ENCODE data around the gene MYO15A.

MYO15A gene

GRCh38 chr17:18160128-18160856 is 51.7 kb downstream of the MYO15A start:
- no peak for TF ChIP-seq CTCF (IDR thresholded peaks at IDR 0.05; ENCODE audit: low read depth, low read length, missing control alignments)
- DNase-seq (ENCODE audit: low read depth), result no peak
- H3K4me3 ChIP-seq (ENCODE audit: low read depth, low read length), result no peak overlapping the region

DNA sequence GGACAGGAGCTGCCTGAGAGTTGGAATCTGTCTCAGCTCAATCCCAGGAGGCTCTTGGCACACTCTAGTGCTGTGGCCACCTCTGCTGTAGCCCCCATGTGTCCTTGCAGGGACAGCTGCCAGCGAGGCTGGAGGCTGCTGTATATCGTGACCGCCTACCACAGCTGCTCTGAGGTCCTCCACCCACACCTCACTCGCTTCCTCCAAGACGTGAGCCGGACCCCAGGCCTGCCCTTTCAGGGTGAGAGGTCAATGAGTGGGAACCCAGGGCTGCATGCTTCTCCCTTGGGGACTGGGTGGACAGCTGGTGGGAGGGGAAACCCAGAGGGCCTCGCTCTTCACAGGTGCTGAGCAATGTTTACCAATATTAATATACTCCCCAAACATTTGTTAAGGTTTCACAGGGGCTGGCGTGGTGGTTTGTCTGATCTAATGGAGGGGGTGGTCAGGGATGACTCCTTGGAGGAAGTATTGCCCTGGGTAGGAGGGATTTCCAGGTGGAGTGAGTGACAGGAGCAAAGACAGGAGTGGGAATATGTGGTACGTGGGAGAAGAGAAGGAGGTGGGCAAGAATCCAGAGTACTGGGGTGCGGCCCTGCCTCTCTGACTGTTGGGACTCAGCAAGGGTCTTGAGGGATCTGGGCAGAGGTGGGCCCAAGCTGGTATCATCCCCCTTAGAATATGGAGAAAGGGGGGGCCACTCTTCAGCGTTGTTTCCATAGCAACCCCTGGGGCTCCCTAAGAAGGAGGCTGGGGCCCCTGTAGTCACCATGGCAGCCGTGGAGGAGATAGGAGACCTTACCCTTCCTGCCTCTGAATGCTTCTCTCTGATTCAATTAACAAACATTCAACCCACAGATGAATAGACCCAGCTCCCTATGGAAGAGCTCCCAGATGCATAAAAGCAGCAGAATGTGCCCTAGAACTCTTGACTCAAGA is 52.9 kb downstream of the MYO15A start:
- DNase-seq (ENCODE audit: low read depth), result peak; percentile 50
- TF ChIP-seq CTCF (IDR thresholded peaks at IDR 0.05; ENCODE audit: low read depth, low read length, missing control alignments), result no peak
- no peak overlapping the region for H3K4me3 ChIP-seq (ENCODE audit: low read depth, low read length)

- TF ChIP-seq CTCF (IDR thresholded peaks at IDR 0.05; ENCODE audit: low read depth, low read length, missing control alignments), result no peak
- DNase-seq (ENCODE audit: low read depth), result no peak
Observed at GRCh38 chr17:18163547-18163946, 55.0 kb downstream of the MYO15A start.

DNA sequence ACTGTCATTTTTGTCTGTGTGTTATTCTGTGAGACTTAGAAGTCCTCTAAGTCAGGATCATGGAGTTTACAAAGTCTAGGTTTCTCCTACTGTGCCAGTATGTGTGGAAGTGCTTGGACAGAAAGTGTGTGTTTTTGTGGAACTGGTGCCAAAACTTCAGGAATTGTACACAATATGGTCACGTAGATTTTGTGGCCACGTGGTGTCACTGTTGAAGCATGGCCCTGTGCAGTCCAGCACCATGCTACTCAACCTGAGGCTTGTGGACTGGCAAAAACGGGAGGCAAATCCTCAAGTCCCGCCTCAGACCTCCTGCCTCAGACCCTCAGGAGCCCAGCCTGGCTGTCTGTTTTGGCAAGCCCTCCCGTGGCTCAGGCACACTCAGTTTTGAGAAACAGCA is 58.3 kb downstream of the MYO15A start:
- peak; percentile 34 for TF ChIP-seq CTCF (IDR thresholded peaks at IDR 0.05; ENCODE audit: low read depth, low read length, missing control alignments)
- no peak overlapping the region for H3K4me3 ChIP-seq (ENCODE audit: low read depth, low read length)
- no peak for DNase-seq (ENCODE audit: low read depth)

More at GRCh38 chr17:18163547-18163946, 55.0 kb downstream of the MYO15A start:
- no peak overlapping the region for H3K4me3 ChIP-seq (ENCODE audit: low read depth, low read length)

DNA sequence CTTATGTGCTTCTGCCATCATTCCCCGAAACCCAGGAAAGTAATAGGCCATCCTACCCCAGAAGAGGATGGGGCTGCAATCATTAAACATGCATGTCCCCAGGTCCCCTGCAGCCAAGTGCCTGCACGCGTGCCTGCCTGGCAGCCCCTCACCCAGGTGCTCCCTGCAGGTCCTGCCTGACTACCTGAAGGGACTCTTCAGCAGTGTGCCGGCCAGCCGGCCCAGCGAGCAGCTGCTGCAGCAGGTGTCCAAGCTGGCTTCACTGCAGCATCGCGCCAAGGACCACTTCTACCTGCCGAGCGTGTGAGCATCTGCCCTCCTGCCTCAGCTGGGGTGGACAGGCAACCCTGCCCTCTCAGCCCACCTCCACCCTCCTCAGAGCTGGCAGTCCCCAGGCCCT is 58.9 kb downstream of the MYO15A start:
- DNase-seq (ENCODE audit: low read depth), result no peak
- H3K4me3 ChIP-seq (ENCODE audit: low read depth, low read length), result no peak overlapping the region
- no peak for TF ChIP-seq CTCF (IDR thresholded peaks at IDR 0.05; ENCODE audit: low read depth, low read length, missing control alignments)

- DNase-seq (ENCODE audit: low read depth), result no peak
- H3K4me3 ChIP-seq (ENCODE audit: low read depth, low read length), result no peak overlapping the region
- no peak for TF ChIP-seq CTCF (IDR thresholded peaks at IDR 0.05; ENCODE audit: low read depth, low read length, missing control alignments)
Observed at GRCh38 chr17:18172531-18173278, 64.1 kb downstream of the MYO15A start.
